ENCODE measurements around the gene USP54. TPM values are rescaled to one million over a fixed set of nuclear protein-coding genes. Genes with fewer than 3 reads are reported as not detected.

The USP54 gene
- total RNA-seq, 6 experiments from 2014 or later, result 1.5 to 5.7 (median 3.6) TPM

- no peak overlapping the region for H3K27ac ChIP-seq
- H3K4me1 ChIP-seq, result no peaks in the 10 kb centered on the region
- H3K9me3 ChIP-seq, result no peaks in the 10 kb centered on the region
- H3K27me3 ChIP-seq, result no peaks in the 10 kb centered on the region
- H3K36me3 ChIP-seq, result peaks cover 0 to 25% (median 1%) of the 10 kb centered on the region in 4 donors
- no peak for DNase-seq
- ATAC-seq, result no peak
- no peak overlapping the region for H3K4me3 ChIP-seq
- intact Hi-C loops (cut with DNase I), result no loop called here
- TF ChIP-seq CTCF (IDR thresholded peaks at IDR 0.05) (no peak), POLR2A (IDR thresholded peaks at IDR 0.05) (no peak)
- WGBS (ENCODE audit: insufficient coverage, low coverage, low lambda C conversion rate, missing lambda C conversion rate), result 73% methylated on average over 2 of the region's 2 CpGs
These were observed 123.9 kb downstream of the USP54 start for GRCh38 chr10:73467206-73467605.

- H3K4me1 ChIP-seq, result no peaks in the 10 kb centered on the region
- H3K9me3 ChIP-seq, result no peaks in the 10 kb centered on the region
- DNase-seq (no peak), ATAC-seq (no peak)
- peaks cover 0 to 22% (median 1%) of the 10 kb centered on the region in 4 donors for H3K36me3 ChIP-seq
- H3K27me3 ChIP-seq, result no peaks in the 10 kb centered on the region
- no peak overlapping the region for H3K27ac ChIP-seq
- 97% methylated on average over 2 of the region's 2 CpGs for WGBS (ENCODE audit: insufficient coverage, low coverage, low lambda C conversion rate, missing lambda C conversion rate)
- TF ChIP-seq CTCF (IDR thresholded peaks at IDR 0.05) (no peak), POLR2A (IDR thresholded peaks at IDR 0.05) (no peak)
- intact Hi-C loops (cut with DNase I), result no loop called here
- no peak overlapping the region for H3K4me3 ChIP-seq
These were observed 125.0 kb downstream of the USP54 start for GRCh38 chr10:73465978-73466726.

GRCh38 chr10:73460897-73461296 lies 130.2 kb downstream of the USP54 start:
- DNase-seq (no peak), ATAC-seq (no peak)
- Histone ChIP-seq H3K36me3 (no peaks in the 10 kb centered on the region), H3K27ac (no peak overlapping the region), H3K4me3 (no peak overlapping the region), H3K27me3 (no peaks in the 10 kb centered on the region), H3K4me1 (no peaks in the 10 kb centered on the region), H3K9me3 (no peaks in the 10 kb centered on the region)
- no peak for TF ChIP-seq POLR2A (IDR thresholded peaks at IDR 0.05)
- TF ChIP-seq CTCF (IDR thresholded peaks at IDR 0.05), result no peak
- WGBS (ENCODE audit: insufficient coverage, low coverage, low lambda C conversion rate, missing lambda C conversion rate), result no CpG with 5 or more reads among the region's 4 CpGs
- intact Hi-C loops (cut with DNase I), result no loop called here

GRCh38 chr10:73459683-73460314 lies 131.3 kb downstream of the USP54 start:
- 65% methylated on average over 6 of the region's 6 CpGs for WGBS (ENCODE audit: insufficient coverage, low coverage, low lambda C conversion rate, missing lambda C conversion rate)
- H3K4me1 ChIP-seq, result no peaks in the 10 kb centered on the region
- H3K4me3 ChIP-seq, result no peak overlapping the region
- intact Hi-C loops (cut with DNase I), result no loop called here
- DNase-seq (no peak), ATAC-seq (no peak)
- no peaks in the 10 kb centered on the region for H3K36me3 ChIP-seq
- no peaks in the 10 kb centered on the region for H3K27me3 ChIP-seq
- no peaks in the 10 kb centered on the region for H3K9me3 ChIP-seq
- no peak for TF ChIP-seq CTCF (IDR thresholded peaks at IDR 0.05)
- TF ChIP-seq POLR2A (IDR thresholded peaks at IDR 0.05), result no peak
- no peak overlapping the region for H3K27ac ChIP-seq

Data from right lobe of liver (tissue), 6 donors.